H9 (cell line): ENCODE data around the gene NCAPH2. TPM values are rescaled to one million over a fixed set of nuclear protein-coding genes. Genes with fewer than 3 reads are reported as not detected.

Source experiments
- DNase-seq: peaks from one replicate; pipeline ENCODE4 v3.0.0-alpha.2; 2017
- H2AFZ ChIP-seq: one replicate; pipeline ENCODE4 v1.6.1; 2013; ENCODE audit warnings: mild to moderate bottlenecking, low read length, control low read depth, moderate library complexity
- H2AK5ac ChIP-seq: 2 replicates; pipeline ENCODE4 v1.6.1; 2013; ENCODE audit warnings: low read length, control low read depth, mixed read lengths; ENCODE audit not compliant: insufficient read length
- H2BK120ac ChIP-seq: one replicate; pipeline ENCODE4 v1.6.1; 2013; ENCODE audit warnings: low read depth, mild to moderate bottlenecking, low read length, control low read depth, inconsistent platforms; ENCODE audit not compliant: poor library complexity, severe bottlenecking
- H2BK12ac ChIP-seq: 2 replicates; pipeline ENCODE4 v1.6.1; 2013; ENCODE audit warnings: low read length, control low read depth, mixed read lengths, low read depth; ENCODE audit not compliant: insufficient read length
- H2BK15ac ChIP-seq: 2 replicates; pipeline ENCODE4 v1.6.1; 2013; ENCODE audit warnings: low read depth, low read length, control low read depth
- H2BK20ac ChIP-seq: one replicate; pipeline ENCODE4 v1.6.1; 2013; ENCODE audit warnings: low read depth, mild to moderate bottlenecking, low read length, control low read depth, inconsistent platforms; ENCODE audit not compliant: poor library complexity, severe bottlenecking
- H2BK5ac ChIP-seq: 2 replicates; pipeline ENCODE4 v1.6.1; 2013; ENCODE audit warnings: low read length, control low read depth, mixed read lengths; ENCODE audit not compliant: insufficient read length
- H3K14ac ChIP-seq: 2 replicates; pipeline ENCODE4 v1.6.1; 2013; ENCODE audit warnings: low read length, control low read depth; ENCODE audit not compliant: insufficient read depth
- H3K18ac ChIP-seq: 2 replicates; pipeline ENCODE4 v1.6.1; 2013; ENCODE audit warnings: low read depth, mild to moderate bottlenecking, mixed read lengths, low read length, control low read depth; ENCODE audit not compliant: insufficient read length
- H3K23ac ChIP-seq: 2 replicates; pipeline ENCODE4 v1.6.1; 2013; ENCODE audit warnings: low read length, control low read depth, mixed read lengths, low read depth; ENCODE audit not compliant: insufficient read length
- H3K23me2 ChIP-seq: 2 replicates; pipeline ENCODE4 v1.6.1; 2013; ENCODE audit warnings: low read depth, mild to moderate bottlenecking, mixed read lengths, low read length, control low read depth; ENCODE audit not compliant: insufficient read length, poor library complexity, severe bottlenecking
- H3K27ac ChIP-seq: 2 replicates; pipeline ENCODE4 v1.5.1; 2013; ENCODE audit warnings: low read length, control low read depth, mixed read lengths, low read depth; ENCODE audit not compliant: insufficient read length
- H3K27me3 ChIP-seq: 2 replicates; pipeline ENCODE4 v1.6.1; 2013; ENCODE audit warnings: low read length, control low read depth, inconsistent platforms; ENCODE audit not compliant: insufficient read depth
- H3K4ac ChIP-seq: 2 replicates; pipeline ENCODE4 v1.6.1; 2013; ENCODE audit warnings: low read depth, mild to moderate bottlenecking, control low read depth, inconsistent platforms, low read length, moderate library complexity
- H3K4me1 ChIP-seq: 2 replicates; pipeline ENCODE4 v1.6.1; 2013; ENCODE audit warnings: low read length, control low read depth, inconsistent platforms; ENCODE audit not compliant: insufficient read depth
- H3K4me2 ChIP-seq: 2 replicates; pipeline ENCODE4 v1.6.1; 2013; ENCODE audit warnings: low read length, control low read depth, mixed read lengths; ENCODE audit not compliant: insufficient read length, insufficient read depth
- H3K56ac ChIP-seq: 2 replicates; pipeline ENCODE4 v1.6.1; 2013; ENCODE audit warnings: low read depth, mild to moderate bottlenecking, mixed read lengths, low read length, control low read depth; ENCODE audit not compliant: insufficient read length
- H3K79me1 ChIP-seq: 2 replicates; pipeline ENCODE4 v1.6.1; 2013; ENCODE audit warnings: low read depth, mild to moderate bottlenecking, moderate library complexity, low read length, control low read depth, inconsistent platforms; ENCODE audit not compliant: insufficient read depth, poor library complexity, severe bottlenecking
- H3K79me2 ChIP-seq: 2 replicates; pipeline ENCODE4 v1.6.1; 2013; ENCODE audit warnings: low read length, control low read depth, inconsistent platforms; ENCODE audit not compliant: insufficient read depth
- H3K9ac ChIP-seq: 2 replicates; pipeline ENCODE4 v1.6.1; 2013; ENCODE audit warnings: low read length, control low read depth, mixed read lengths; ENCODE audit not compliant: insufficient read length; ENCODE audit errors: extremely low read depth
- H3K9me3 ChIP-seq: one replicate; pipeline ENCODE4 v1.6.1; 2013; ENCODE audit warnings: low read depth, low read length, inconsistent platforms; ENCODE audit not compliant: control insufficient read depth
- H3T11ph ChIP-seq: one replicate; pipeline ENCODE4 v1.6.1; 2013; ENCODE audit warnings: mild to moderate bottlenecking, low read length, control low read depth, inconsistent platforms
- H4K20me1 ChIP-seq: one replicate; pipeline ENCODE4 v1.6.1; 2013; ENCODE audit not compliant: control insufficient read depth, insufficient read length, insufficient read depth
- H4K5ac ChIP-seq: 2 replicates; pipeline ENCODE4 v1.6.1; 2013; ENCODE audit warnings: low read depth, mild to moderate bottlenecking, mixed read lengths, low read length, control low read depth; ENCODE audit not compliant: insufficient read length
- H4K8ac ChIP-seq: replicated peaks from 2 replicates; pipeline ENCODE4 v1.6.1; 2013; ENCODE audit warnings: low read length, control low read depth, mixed read lengths, low read depth; ENCODE audit not compliant: insufficient read length
- H4K91ac ChIP-seq: 2 replicates; pipeline ENCODE4 v1.6.1; 2013; ENCODE audit warnings: low read depth, mild to moderate bottlenecking, moderate library complexity, mixed read lengths, low read length, control low read depth; ENCODE audit not compliant: insufficient read length
- H3K27ac Mint-ChIP-seq, 3 experiments: 2 replicates in 2 of 3; 3 replicates in 1 of 3; pipeline ENCODE4 v1.8.0; 2020 to 2021; ENCODE audit warnings: mixed read lengths in 3 of 3, mild to moderate bottlenecking in 1 of 3, moderate library complexity in 1 of 3
- H3K27me3 Mint-ChIP-seq: 2 replicates; pipeline ENCODE4 v1.8.0; 2021; ENCODE audit warnings: low read depth, mild to moderate bottlenecking, moderate library complexity, mixed read lengths
- H3K36me3 Mint-ChIP-seq, 3 experiments: 2 replicates in 2 of 3; 3 replicates in 1 of 3; pipeline ENCODE4 v1.8.0; 2020 to 2021; ENCODE audit warnings: low read depth in 3 of 3, mixed read lengths in 3 of 3; ENCODE audit not compliant: insufficient read depth in 1 of 3
- H3K4me1 Mint-ChIP-seq, 2 experiments: 2 replicates each; pipeline ENCODE4 v1.8.0; 2020; ENCODE audit warnings: mixed read lengths in 2 of 2
- H3K4me3 Mint-ChIP-seq, 2 experiments: 2 replicates in 1 of 2; 3 replicates in 1 of 2; pipeline ENCODE4 v1.8.0; 2020 to 2021; ENCODE audit warnings: mild to moderate bottlenecking in 2 of 2, mixed read lengths in 2 of 2, moderate library complexity in 1 of 2
- H3K9me3 Mint-ChIP-seq, 2 experiments: 2 replicates in 1 of 2; 3 replicates in 1 of 2; pipeline ENCODE4 v1.8.0; 2020; ENCODE audit warnings: mild to moderate bottlenecking in 2 of 2, mixed read lengths in 2 of 2, moderate library complexity in 1 of 2
- WGBS: extraction: QIAGEN DNeasy Blood & Tissue Kit; methylation state at CpG from one replicate; pipeline ENCODE4 v1.1.7; 2013; ENCODE audit warnings: missing lambda C conversion rate, low lambda C conversion rate, mixed read lengths; ENCODE audit not compliant: insufficient read length; ENCODE audit errors: extremely low coverage; 5-methylcytosine and 5-hydroxymethylcytosine counted together
- total RNA-seq: library from RNA; stranded (reverse); gene quantifications from 2 replicates; pipeline ENCODE4 v1.2.1, GENCODE V29; 2021
- TF ChIP-seq, protein P1 (sequence below): fragments of 200-600 bp; sonication (generic); conservative IDR thresholded peaks from 3 replicates; pipeline ENCODE4 v1.8.0; 2021; ENCODE audit warnings: antibody characterized with exemption, mild to moderate bottlenecking

The NCAPH2 gene
- total RNA-seq, 1 experiment from 2014 or later, result 76.2 TPM

DNA sequence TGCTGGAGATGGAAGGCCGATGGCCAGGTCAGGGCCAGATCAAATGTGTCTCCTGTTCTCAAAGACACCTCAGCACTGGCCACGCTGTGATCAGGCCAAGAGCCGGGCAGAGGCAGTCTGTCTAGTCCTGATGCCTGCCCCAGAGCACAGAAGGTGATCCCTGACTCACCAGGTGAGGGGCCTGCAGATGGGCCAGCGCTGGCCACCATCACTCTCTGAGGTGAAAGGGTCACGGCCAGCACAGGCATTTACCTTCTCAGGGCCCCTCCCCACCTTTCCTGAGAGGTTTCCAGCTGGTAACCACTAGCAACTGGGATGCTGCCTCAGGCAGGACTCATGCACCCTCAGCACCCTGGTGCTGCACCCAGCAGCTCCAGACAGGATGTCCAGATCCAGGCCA lies 36.1 kb upstream of the NCAPH2 start:
- Histone ChIP-seq H3K56ac (no peak overlapping the region), H2BK5ac (no peak overlapping the region), H4K5ac (no peak overlapping the region), H2AFZ (no peak overlapping the region), H3K9ac (no peak overlapping the region), H3K23ac (no peak overlapping the region), H3K14ac (no peak overlapping the region), H2BK12ac (no peak overlapping the region), H2AK5ac (no peak overlapping the region), H3K23me2 (peaks cover 11% of the 10 kb centered on the region), H3K4me1 (no peaks in the 10 kb centered on the region; the same call in 1 of the 2 replicates), H4K8ac (no peak overlapping the region), H2BK20ac (no peak overlapping the region), H3K18ac (no peak overlapping the region), H3K79me1 (peaks cover 19% of the 10 kb centered on the region), H3K27ac (no peak overlapping the region), H2BK120ac (no peak overlapping the region), H3K9me3 (no peaks in the 10 kb centered on the region), H3K79me2 (peaks cover 16% of the 10 kb centered on the region; the same call in 1 of the 2 replicates), H3K27me3 (no peaks in the 10 kb centered on the region), H4K20me1 (peaks cover 4% of the 10 kb centered on the region), H4K91ac (no peak overlapping the region), H2BK15ac (no peak overlapping the region), H3K4ac (no peak overlapping the region), H3K4me2 (no peak overlapping the region), H3T11ph (no peak overlapping the region)
- no peaks in the 10 kb centered on the region for H3K9me3 Mint-ChIP-seq
- peaks cover 7% of the 10 kb centered on the region; the same call in 1 of the 2 replicates for H3K27me3 Mint-ChIP-seq
- H3K4me1 Mint-ChIP-seq, result peaks cover 34 to 35% of the 10 kb centered on the region in 2 experiments
- H3K4me3 Mint-ChIP-seq, result no peak overlapping the region; a peak in 1 of 5 replicates
- TF ChIP-seq, protein P1, sequence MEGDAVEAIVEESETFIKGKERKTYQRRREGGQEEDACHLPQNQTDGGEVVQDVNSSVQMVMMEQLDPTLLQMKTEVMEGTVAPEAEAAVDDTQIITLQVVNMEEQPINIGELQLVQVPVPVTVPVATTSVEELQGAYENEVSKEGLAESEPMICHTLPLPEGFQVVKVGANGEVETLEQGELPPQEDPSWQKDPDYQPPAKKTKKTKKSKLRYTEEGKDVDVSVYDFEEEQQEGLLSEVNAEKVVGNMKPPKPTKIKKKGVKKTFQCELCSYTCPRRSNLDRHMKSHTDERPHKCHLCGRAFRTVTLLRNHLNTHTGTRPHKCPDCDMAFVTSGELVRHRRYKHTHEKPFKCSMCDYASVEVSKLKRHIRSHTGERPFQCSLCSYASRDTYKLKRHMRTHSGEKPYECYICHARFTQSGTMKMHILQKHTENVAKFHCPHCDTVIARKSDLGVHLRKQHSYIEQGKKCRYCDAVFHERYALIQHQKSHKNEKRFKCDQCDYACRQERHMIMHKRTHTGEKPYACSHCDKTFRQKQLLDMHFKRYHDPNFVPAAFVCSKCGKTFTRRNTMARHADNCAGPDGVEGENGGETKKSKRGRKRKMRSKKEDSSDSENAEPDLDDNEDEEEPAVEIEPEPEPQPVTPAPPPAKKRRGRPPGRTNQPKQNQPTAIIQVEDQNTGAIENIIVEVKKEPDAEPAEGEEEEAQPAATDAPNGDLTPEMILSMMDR, result no peak
- peaks cover 3 to 13% (median 3%) of the 10 kb centered on the region in 3 experiments for H3K36me3 Mint-ChIP-seq
- DNase-seq, result no peak
- no peak overlapping the region for H3K27ac Mint-ChIP-seq
- no CpG with 5 or more reads among the region's 5 CpGs for WGBS
